ENCODE results near the gene ATP2B1.

Gene ATP2B1

DNA sequence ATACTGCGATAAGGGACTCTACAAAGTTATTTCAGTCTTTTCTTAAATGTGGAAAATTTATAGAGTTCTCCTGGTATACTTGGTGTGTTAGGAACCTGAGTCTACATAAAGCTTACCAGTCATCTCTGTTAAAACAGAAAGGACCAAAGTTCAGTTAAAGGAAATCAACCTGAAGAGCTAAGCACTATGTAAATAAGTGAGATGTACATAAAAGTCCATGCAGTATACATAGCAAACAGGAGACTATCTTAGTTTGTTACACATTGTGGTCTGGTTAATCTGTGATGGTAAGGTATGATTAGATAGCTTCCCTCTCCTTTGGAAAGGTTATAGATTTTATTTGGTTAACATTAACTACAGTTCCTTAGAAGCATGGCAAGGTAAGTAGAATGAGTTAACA lies 75.9 kb downstream of the ATP2B1 start:
- Mint-ChIP-seq H3K4me1 (peaks cover 20% of the 10 kb centered on the region), H3K36me3 (ENCODE audit: insufficient read depth) (peaks cover 43% of the 10 kb centered on the region), H3K27me3 (no peaks in the 10 kb centered on the region), H3K27ac (ENCODE audit: low read depth) (no peak overlapping the region), H3K9me3 (no peaks in the 10 kb centered on the region), H3K4me3 (no peak overlapping the region)
- DNase-seq (ENCODE audit: low spot score in 2 of 2) (no peak), ATAC-seq (replicated peaks; ENCODE audit: extremely low read depth, poor library complexity, severe bottlenecking) (no peak)

- ATAC-seq (replicated peaks; ENCODE audit: extremely low read depth, poor library complexity, severe bottlenecking): no peak
- no peaks in the 10 kb centered on the region for H3K9me3 Mint-ChIP-seq
- H3K36me3 Mint-ChIP-seq (ENCODE audit: insufficient read depth): peaks cover 40% of the 10 kb centered on the region
- DNase-seq (ENCODE audit: low spot score in 2 of 2): no peak
- H3K27ac Mint-ChIP-seq (ENCODE audit: low read depth): no peak overlapping the region
- no peak overlapping the region for H3K4me3 Mint-ChIP-seq
- peaks cover 12% of the 10 kb centered on the region for H3K4me1 Mint-ChIP-seq
- no peaks in the 10 kb centered on the region for H3K27me3 Mint-ChIP-seq
Observed at GRCh38 chr12:89622115-89622514, 86.5 kb downstream of the ATP2B1 start.

DNA sequence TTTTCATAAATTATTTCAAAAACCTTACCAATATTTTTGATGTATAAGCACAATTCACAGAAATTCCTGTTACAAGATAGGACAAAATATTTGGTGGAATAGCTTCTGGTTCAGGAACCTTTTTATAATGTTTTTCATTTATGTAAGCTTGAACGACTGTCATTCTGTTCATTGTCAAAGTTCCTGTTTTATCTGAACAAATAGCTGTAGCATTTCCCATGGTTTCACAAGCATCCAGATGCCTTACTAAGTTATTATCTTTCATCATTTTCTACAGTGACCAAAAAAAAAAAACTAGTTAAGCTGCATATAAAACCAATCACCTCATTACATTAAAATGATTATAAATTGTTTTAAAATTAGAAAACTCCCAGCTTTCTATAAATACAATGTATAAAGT lies 87.1 kb downstream of the ATP2B1 start:
- peaks cover 12% of the 10 kb centered on the region for H3K4me1 Mint-ChIP-seq
- H3K36me3 Mint-ChIP-seq (ENCODE audit: insufficient read depth): peaks cover 39% of the 10 kb centered on the region
- no peaks in the 10 kb centered on the region for H3K9me3 Mint-ChIP-seq
- no peak overlapping the region for H3K4me3 Mint-ChIP-seq
- ATAC-seq (replicated peaks; ENCODE audit: extremely low read depth, poor library complexity, severe bottlenecking): no peak
- no peak overlapping the region for H3K27ac Mint-ChIP-seq (ENCODE audit: low read depth)
- DNase-seq (ENCODE audit: low spot score in 2 of 2): no peak
- H3K27me3 Mint-ChIP-seq: no peaks in the 10 kb centered on the region

DNA sequence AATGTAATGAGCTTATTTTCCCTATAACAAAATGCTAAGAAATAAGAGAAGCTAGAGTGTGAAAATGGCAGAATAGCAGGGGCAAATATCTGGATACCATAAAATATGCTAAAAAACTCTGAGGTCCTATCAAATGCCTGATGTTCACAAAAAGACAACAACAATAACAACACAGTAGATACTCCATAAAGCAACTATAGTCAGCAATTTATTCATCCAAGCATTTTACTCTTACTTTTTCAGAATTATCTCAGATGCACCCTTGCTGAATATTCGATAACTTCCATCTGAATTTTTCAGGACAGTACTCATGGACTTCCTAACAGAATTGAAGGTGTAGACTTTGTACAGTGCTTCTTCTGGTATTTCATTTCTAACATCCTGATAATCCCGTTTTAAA lies 88.9 kb downstream of the ATP2B1 start:
- Mint-ChIP-seq H3K4me1 (peaks cover 20% of the 10 kb centered on the region), H3K27me3 (no peaks in the 10 kb centered on the region), H3K9me3 (no peaks in the 10 kb centered on the region), H3K4me3 (no peak overlapping the region), H3K27ac (ENCODE audit: low read depth) (peak overlapping the region; percentile 19), H3K36me3 (ENCODE audit: insufficient read depth) (peaks cover 32% of the 10 kb centered on the region)
- ATAC-seq (replicated peaks; ENCODE audit: extremely low read depth, poor library complexity, severe bottlenecking) (no peak), DNase-seq (ENCODE audit: low spot score in 2 of 2) (no peak)

- no peak for ATAC-seq (replicated peaks; ENCODE audit: extremely low read depth, poor library complexity, severe bottlenecking)
Observed at GRCh38 chr12:89618113-89618862, 90.3 kb downstream of the ATP2B1 start.

GRCh38 chr12:89610366-89610765 lies 98.3 kb downstream of the ATP2B1 start:
- no peaks in the 10 kb centered on the region for H3K27me3 Mint-ChIP-seq
- no peak overlapping the region for H3K27ac Mint-ChIP-seq (ENCODE audit: low read depth)
- H3K4me3 Mint-ChIP-seq: no peak overlapping the region
- peaks cover 38% of the 10 kb centered on the region for H3K36me3 Mint-ChIP-seq (ENCODE audit: insufficient read depth)
- peaks cover 14% of the 10 kb centered on the region for H3K4me1 Mint-ChIP-seq
- H3K9me3 Mint-ChIP-seq: no peaks in the 10 kb centered on the region
- ATAC-seq (replicated peaks; ENCODE audit: extremely low read depth, poor library complexity, severe bottlenecking) (no peak), DNase-seq (ENCODE audit: low spot score in 2 of 2) (no peak)

More at GRCh38 chr12:89618113-89618862, 90.3 kb downstream of the ATP2B1 start:
- no peak overlapping the region for H3K4me3 Mint-ChIP-seq
- H3K27me3 Mint-ChIP-seq: no peaks in the 10 kb centered on the region
- no peak for DNase-seq (ENCODE audit: low spot score in 2 of 2)
- H3K9me3 Mint-ChIP-seq: no peaks in the 10 kb centered on the region
- peaks cover 30% of the 10 kb centered on the region for H3K36me3 Mint-ChIP-seq (ENCODE audit: insufficient read depth)
- H3K4me1 Mint-ChIP-seq: peaks cover 25% of the 10 kb centered on the region
- peak overlapping the region; percentile 74 for H3K27ac Mint-ChIP-seq (ENCODE audit: low read depth)

GRCh38 chr12:89603678-89604077 lies 105.0 kb downstream of the ATP2B1 start:
- ATAC-seq (replicated peaks; ENCODE audit: extremely low read depth, poor library complexity, severe bottlenecking): no peak
- Mint-ChIP-seq H3K4me3 (no peak overlapping the region), H3K4me1 (peaks cover 10% of the 10 kb centered on the region), H3K27ac (ENCODE audit: low read depth) (peak overlapping the region; percentile 49), H3K36me3 (ENCODE audit: insufficient read depth) (peaks cover 44% of the 10 kb centered on the region), H3K9me3 (no peaks in the 10 kb centered on the region), H3K27me3 (no peaks in the 10 kb centered on the region)
- no peak for DNase-seq (ENCODE audit: low spot score in 2 of 2)

DNA sequence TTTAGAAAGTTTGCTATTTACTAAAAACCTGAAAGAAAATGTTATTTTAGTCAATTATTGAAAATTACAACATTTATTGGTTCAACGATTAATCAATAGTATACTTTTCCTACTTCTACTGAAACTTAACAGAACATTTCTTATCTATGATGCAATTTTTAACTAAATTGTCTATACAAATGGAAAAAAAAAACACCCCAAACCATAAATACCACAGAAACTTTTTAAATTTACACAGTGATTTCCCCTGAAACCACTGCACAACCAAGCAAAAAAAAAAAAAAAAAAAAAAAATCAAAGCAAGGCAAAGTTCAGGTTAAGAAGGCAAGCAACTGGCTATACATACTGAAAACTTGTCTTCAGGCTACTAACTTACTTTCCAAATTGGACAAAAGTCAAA lies 110.9 kb downstream of the ATP2B1 start:
- ATAC-seq (replicated peaks; ENCODE audit: extremely low read depth, poor library complexity, severe bottlenecking): no peak
- no peak overlapping the region for H3K27ac Mint-ChIP-seq (ENCODE audit: low read depth)
- H3K4me3 Mint-ChIP-seq: no peak overlapping the region
- DNase-seq (ENCODE audit: low spot score in 2 of 2): no peak
- H3K4me1 Mint-ChIP-seq: peaks cover 12% of the 10 kb centered on the region
- peaks cover 42% of the 10 kb centered on the region for H3K36me3 Mint-ChIP-seq (ENCODE audit: insufficient read depth)
- no peaks in the 10 kb centered on the region for H3K27me3 Mint-ChIP-seq
- H3K9me3 Mint-ChIP-seq: no peaks in the 10 kb centered on the region

- no peak overlapping the region for H3K27ac Mint-ChIP-seq (ENCODE audit: low read depth)
- peaks cover 12% of the 10 kb centered on the region for H3K4me1 Mint-ChIP-seq
- DNase-seq (ENCODE audit: low spot score in 2 of 2): no peak
- H3K4me3 Mint-ChIP-seq: no peak overlapping the region
- no peak for ATAC-seq (replicated peaks; ENCODE audit: extremely low read depth, poor library complexity, severe bottlenecking)
- H3K27me3 Mint-ChIP-seq: no peaks in the 10 kb centered on the region
- H3K9me3 Mint-ChIP-seq: no peaks in the 10 kb centered on the region
- H3K36me3 Mint-ChIP-seq (ENCODE audit: insufficient read depth): peaks cover 44% of the 10 kb centered on the region
Observed at GRCh38 chr12:89597210-89597609, 111.4 kb downstream of the ATP2B1 start.

- DNase-seq (ENCODE audit: low spot score in 2 of 2) (no peak), ATAC-seq (replicated peaks; ENCODE audit: extremely low read depth, poor library complexity, severe bottlenecking) (no peak)
- Mint-ChIP-seq H3K27me3 (no peaks in the 10 kb centered on the region), H3K4me3 (no peak overlapping the region), H3K27ac (ENCODE audit: low read depth) (no peak overlapping the region), H3K36me3 (ENCODE audit: insufficient read depth) (peaks cover 46% of the 10 kb centered on the region), H3K4me1 (peaks cover 9% of the 10 kb centered on the region), H3K9me3 (no peaks in the 10 kb centered on the region)
Observed at GRCh38 chr12:89593873-89594272, 114.8 kb downstream of the ATP2B1 start.

DNA sequence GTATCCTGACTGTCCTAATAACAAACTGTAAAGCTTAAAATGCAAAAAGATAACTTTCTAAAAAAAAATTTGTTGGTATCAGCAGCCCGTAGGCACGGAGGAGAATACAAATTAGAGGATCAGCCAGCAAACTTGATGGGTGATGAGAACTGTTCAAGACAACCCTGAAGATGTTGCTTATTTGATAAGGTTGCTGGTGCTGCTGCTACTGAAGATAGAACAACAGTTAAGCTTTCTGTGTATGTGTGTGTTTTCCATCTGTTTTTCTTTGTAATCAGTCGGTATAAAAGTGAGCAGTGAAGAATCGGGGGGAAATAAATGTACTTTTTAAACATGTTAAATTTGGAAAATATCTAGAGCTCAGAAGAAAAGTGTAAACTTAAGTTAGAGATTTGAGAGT lies 115.4 kb downstream of the ATP2B1 start:
- Mint-ChIP-seq H3K27ac (ENCODE audit: low read depth) (peak overlapping the region; percentile 41), H3K36me3 (ENCODE audit: insufficient read depth) (peaks cover 43% of the 10 kb centered on the region), H3K9me3 (no peaks in the 10 kb centered on the region), H3K4me3 (no peak overlapping the region), H3K27me3 (no peaks in the 10 kb centered on the region), H3K4me1 (peaks cover 2% of the 10 kb centered on the region)
- ATAC-seq (replicated peaks; ENCODE audit: extremely low read depth, poor library complexity, severe bottlenecking) (no peak), DNase-seq (ENCODE audit: low spot score in 2 of 2) (no peak)

GRCh38 chr12:89589753-89590152 lies 118.9 kb downstream of the ATP2B1 start:
- Mint-ChIP-seq H3K27me3 (no peaks in the 10 kb centered on the region), H3K4me3 (no peak overlapping the region), H3K9me3 (no peaks in the 10 kb centered on the region), H3K4me1 (no peaks in the 10 kb centered on the region), H3K27ac (ENCODE audit: low read depth) (no peak overlapping the region), H3K36me3 (ENCODE audit: insufficient read depth) (peaks cover 39% of the 10 kb centered on the region)
- no peak for ATAC-seq (replicated peaks; ENCODE audit: extremely low read depth, poor library complexity, severe bottlenecking)
- DNase-seq (ENCODE audit: low spot score in 2 of 2): no peak

DNA sequence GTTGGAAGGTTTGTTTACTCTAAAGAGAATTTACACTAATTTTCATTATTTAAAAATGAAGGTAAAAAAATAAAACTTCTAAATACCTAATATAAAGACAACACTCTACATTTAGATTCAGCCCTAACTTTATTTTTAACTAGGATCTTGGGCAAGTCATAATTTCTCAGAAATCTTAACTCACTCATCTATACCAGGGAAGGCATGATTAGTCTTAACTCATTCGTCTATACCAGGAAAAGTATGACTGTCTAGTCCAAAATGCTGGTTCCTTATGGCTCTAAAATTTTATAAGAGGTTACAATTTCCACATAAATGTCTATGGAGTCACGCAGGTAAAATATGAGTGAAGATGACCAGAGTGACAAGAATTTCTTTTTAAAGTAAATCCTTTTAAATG lies 130.1 kb downstream of the ATP2B1 start:
- no peaks in the 10 kb centered on the region for H3K36me3 Mint-ChIP-seq (ENCODE audit: insufficient read depth)
- H3K27me3 Mint-ChIP-seq: no peaks in the 10 kb centered on the region
- no peaks in the 10 kb centered on the region for H3K4me1 Mint-ChIP-seq
- no peaks in the 10 kb centered on the region for H3K9me3 Mint-ChIP-seq
- no peak for ATAC-seq (replicated peaks; ENCODE audit: extremely low read depth, poor library complexity, severe bottlenecking)
- H3K27ac Mint-ChIP-seq (ENCODE audit: low read depth): no peak overlapping the region
- H3K4me3 Mint-ChIP-seq: no peak overlapping the region
- DNase-seq (ENCODE audit: low spot score in 2 of 2): no peak
